22Rv1 (cell line): ENCODE measurements around the gene SMCP.

Experiments used
- ZFX ChIP-seq: fragments of 450-650 bp; IDR thresholded peaks from 2 replicates; pipeline ENCODE4 v1.6.1; 2017; ENCODE audit warnings: antibody characterized with exemption, borderline replicate concordance
- TF ChIP-seq, protein P1 (sequence below): fragments of 450-650 bp; IDR thresholded peaks from 2 replicates; pipeline ENCODE4 v1.5.1; 2017; ENCODE audit warnings: mild to moderate bottlenecking

DNA sequence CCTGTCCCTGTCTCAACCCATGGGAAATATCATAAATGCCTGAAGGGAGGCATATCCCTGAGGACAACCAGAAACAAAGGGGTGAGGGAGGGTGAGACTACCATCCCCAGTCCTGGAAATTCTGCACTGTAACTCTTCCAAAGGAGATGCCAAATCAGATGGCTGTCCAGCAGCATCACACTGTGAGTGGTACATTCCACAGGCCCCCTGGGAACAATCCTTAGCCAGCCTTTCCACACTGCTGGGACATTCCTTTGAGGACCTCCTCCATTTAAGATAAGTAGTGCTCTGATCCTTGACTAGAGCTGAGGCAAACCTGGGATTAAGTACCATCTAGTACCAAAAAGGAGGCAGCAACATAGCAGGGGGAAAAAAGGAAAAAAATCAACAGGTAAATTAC is 40.9 kb downstream of the SMCP start:
- TF ChIP-seq, protein P1, sequence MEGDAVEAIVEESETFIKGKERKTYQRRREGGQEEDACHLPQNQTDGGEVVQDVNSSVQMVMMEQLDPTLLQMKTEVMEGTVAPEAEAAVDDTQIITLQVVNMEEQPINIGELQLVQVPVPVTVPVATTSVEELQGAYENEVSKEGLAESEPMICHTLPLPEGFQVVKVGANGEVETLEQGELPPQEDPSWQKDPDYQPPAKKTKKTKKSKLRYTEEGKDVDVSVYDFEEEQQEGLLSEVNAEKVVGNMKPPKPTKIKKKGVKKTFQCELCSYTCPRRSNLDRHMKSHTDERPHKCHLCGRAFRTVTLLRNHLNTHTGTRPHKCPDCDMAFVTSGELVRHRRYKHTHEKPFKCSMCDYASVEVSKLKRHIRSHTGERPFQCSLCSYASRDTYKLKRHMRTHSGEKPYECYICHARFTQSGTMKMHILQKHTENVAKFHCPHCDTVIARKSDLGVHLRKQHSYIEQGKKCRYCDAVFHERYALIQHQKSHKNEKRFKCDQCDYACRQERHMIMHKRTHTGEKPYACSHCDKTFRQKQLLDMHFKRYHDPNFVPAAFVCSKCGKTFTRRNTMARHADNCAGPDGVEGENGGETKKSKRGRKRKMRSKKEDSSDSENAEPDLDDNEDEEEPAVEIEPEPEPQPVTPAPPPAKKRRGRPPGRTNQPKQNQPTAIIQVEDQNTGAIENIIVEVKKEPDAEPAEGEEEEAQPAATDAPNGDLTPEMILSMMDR, result no peak
- TF ChIP-seq ZFX, result no peak
